ENCODE measurements around the gene CUEDC1. TPM values are rescaled to one million over a fixed set of nuclear protein-coding genes. Genes with fewer than 3 reads are reported as not detected.
A peak's percentile ranks its signal among the peaks of the same experiment; 100 is the strongest.

CUEDC1 gene
- total and polyA plus RNA-seq, 9 of the 15 experiments (the other 6 are each of a cell fraction or from before 2014, with no cell fraction given): 0.20 to 4.1 (median 1.6) TPM; not detected in 1

- TF ChIP-seq CHAMP1 (IDR thresholded peaks at IDR 0.05): no peak
- no peak for TF ChIP-seq RREB1 (CRISPR knock-in tag; IDR thresholded peaks at IDR 0.05)
- TF ChIP-seq ZNF24 (IDR thresholded peaks at IDR 0.05): no peak
- peak; percentile 74 for TF ChIP-seq CEBPB (tag; IDR thresholded peaks at IDR 0.05)
- no peak for TF ChIP-seq KLF13 (tag; IDR thresholded peaks at IDR 0.05; ENCODE audit: borderline replicate concordance, low read depth)
- no peak for TF ChIP-seq ZBTB8A (IDR thresholded peaks at IDR 0.05; ENCODE audit: partially characterized antibody)
- TF ChIP-seq CEBPG (CRISPR knock-in tag; IDR thresholded peaks at IDR 0.05): no peak
- peak in 1 of 2 experiments; percentile 75; a peak in 2 of 4 replicates for TF ChIP-seq CEBPG (tag; conservative IDR thresholded peaks at IDR 0.05 in 1 of 2, IDR thresholded peaks at IDR 0.05 in 1 of 2)
- TF ChIP-seq PCBP1 (IDR thresholded peaks at IDR 0.05; ENCODE audit: low read depth, low read length, poor library complexity, severe bottlenecking): no peak
These were observed 52.1 kb downstream of the CUEDC1 start (continued) for GRCh38 chr17:57902800-57903759.
